ENCODE measurements around the gene SOCS6.

- no peak for TF ChIP-seq POLR2A (IDR thresholded peaks at IDR 0.05; ENCODE audit: low read depth)
- TF ChIP-seq CTCF (IDR thresholded peaks at IDR 0.05): no peak
- no peak for TF ChIP-seq POLR2AphosphoS5 (IDR thresholded peaks at IDR 0.05)
Observed at GRCh38 chr18:70335892-70336726, 47.3 kb downstream of the SOCS6 start.
